HG03558 (cell line): ENCODE measurements around the gene XYLT1.
"Not testable (repeated sequence)": the region's sequence is repeated elsewhere in the genome, so short reads cannot be mapped to it uniquely, and the experiment has no call there.

ENCODE experiments used
- ATAC-seq: cut with Tn5 transposase; IDR thresholded peaks from one replicate; pipeline ENCODE4 v1.9.1; 2021; ENCODE audit warnings: moderate number of reproducible peaks; ENCODE audit not compliant: unreplicated experiment; ENCODE audit errors: extremely low read depth

XYLT1 gene

GRCh38 chr16:17346621-17347569 lies 123.9 kb downstream of the XYLT1 start:
- ATAC-seq: no peak

GRCh38 chr16:17345043-17345442 lies 125.7 kb downstream of the XYLT1 start:
- no peak for ATAC-seq

- ATAC-seq: no peak
Observed at GRCh38 chr16:17343728-17344127, 127.0 kb downstream of the XYLT1 start.

GRCh38 chr16:17343028-17343427 lies 127.7 kb downstream of the XYLT1 start:
- no peak for ATAC-seq

- ATAC-seq: no peak
Observed at GRCh38 chr16:17342031-17342430, 128.7 kb downstream of the XYLT1 start.

- ATAC-seq: no peak
Observed at GRCh38 chr16:17340804-17341203, 130.0 kb downstream of the XYLT1 start.

GRCh38 chr16:17339764-17340541 lies 130.8 kb downstream of the XYLT1 start:
- no peak for ATAC-seq

- ATAC-seq: no peak
Observed at GRCh38 chr16:17338244-17338643, 132.5 kb downstream of the XYLT1 start.

GRCh38 chr16:17336530-17336900 lies 134.2 kb downstream of the XYLT1 start:
- no peak for ATAC-seq

GRCh38 chr16:17335826-17336529 lies 134.8 kb downstream of the XYLT1 start:
- no peak for ATAC-seq

- ATAC-seq: not testable (repeated sequence)
Observed at GRCh38 chr16:17335406-17335805, 135.4 kb downstream of the XYLT1 start.

GRCh38 chr16:17334096-17334495 lies 136.7 kb downstream of the XYLT1 start:
- no peak for ATAC-seq

GRCh38 chr16:17333229-17333628 lies 137.5 kb downstream of the XYLT1 start:
- no peak for ATAC-seq

- ATAC-seq: no peak
Observed at GRCh38 chr16:17331991-17332390, 138.8 kb downstream of the XYLT1 start.

- ATAC-seq: no peak
Observed at GRCh38 chr16:17331071-17331607, 139.6 kb downstream of the XYLT1 start.

GRCh38 chr16:17330044-17330443 lies 140.7 kb downstream of the XYLT1 start:
- no peak for ATAC-seq

- ATAC-seq: no peak
Observed at GRCh38 chr16:17329391-17329790, 141.4 kb downstream of the XYLT1 start.

- no peak for ATAC-seq
Observed at GRCh38 chr16:17328932-17329331, 141.8 kb downstream of the XYLT1 start.

GRCh38 chr16:17327664-17328335 lies 143.0 kb downstream of the XYLT1 start:
- ATAC-seq: no peak
